Measurements from ENCODE around the gene ZNF438.
"Not testable (repeated sequence)": the region's sequence is repeated elsewhere in the genome, so short reads cannot be mapped to it uniquely, and the experiment has no call there.

The ZNF438 gene

GRCh38 chr10:31039006-31039405 is 7.3 kb upstream of the ZNF438 start:
- not testable (repeated sequence) for DNase-seq

GRCh38 chr10:31037749-31038148 is 6.1 kb upstream of the ZNF438 start:
- no peak for DNase-seq

GRCh38 chr10:31036209-31036608 is 4.5 kb upstream of the ZNF438 start:
- no peak for DNase-seq

GRCh38 chr10:31035266-31035798 is 3.7 kb upstream of the ZNF438 start:
- no peak for DNase-seq

GRCh38 chr10:31034098-31034909 is 2.6 kb upstream of the ZNF438 start:
- no peak for DNase-seq

- no peak for DNase-seq
Measured at GRCh38 chr10:31033147-31033546, 1.5 kb upstream of the ZNF438 start.

- peak; percentile 76 for DNase-seq
Measured at GRCh38 chr10:31032258-31033132, 830 bp upstream of the ZNF438 start.

- no peak for DNase-seq
Measured at GRCh38 chr10:31031205-31031557, 484 bp downstream of the ZNF438 start.

- no peak for DNase-seq
Measured at GRCh38 chr10:31030800-31031199, 865 bp downstream of the ZNF438 start.

- DNase-seq: no peak
Measured at GRCh38 chr10:31030260-31030659, 1.4 kb downstream of the ZNF438 start.

- DNase-seq: no peak
Measured at GRCh38 chr10:31028081-31028480, 3.6 kb downstream of the ZNF438 start.

- not testable (repeated sequence) for DNase-seq
Measured at GRCh38 chr10:31026279-31026678, 5.4 kb downstream of the ZNF438 start.

- no peak for DNase-seq
Measured at GRCh38 chr10:31025142-31025541, 6.5 kb downstream of the ZNF438 start.

GRCh38 chr10:31023558-31023957 is 8.1 kb downstream of the ZNF438 start:
- no peak for DNase-seq

- no peak for DNase-seq
Measured at GRCh38 chr10:31020209-31020608, 11.5 kb downstream of the ZNF438 start.

GRCh38 chr10:31018962-31019361 is 12.7 kb downstream of the ZNF438 start:
- DNase-seq: no peak

- DNase-seq: no peak
Measured at GRCh38 chr10:31018356-31018750, 13.3 kb downstream of the ZNF438 start.

- no peak for DNase-seq
Measured at GRCh38 chr10:31017534-31018355, 13.9 kb downstream of the ZNF438 start.

GRCh38 chr10:31014161-31014875 is 17.3 kb downstream of the ZNF438 start:
- no peak for DNase-seq

- no peak for DNase-seq
Measured at GRCh38 chr10:31013331-31013730, 18.3 kb downstream of the ZNF438 start.

GRCh38 chr10:31011665-31012022 is 20.0 kb downstream of the ZNF438 start:
- no peak for DNase-seq

GRCh38 chr10:31011017-31011664 is 20.5 kb downstream of the ZNF438 start:
- no peak for DNase-seq
